ENCODE data around the gene SPTB. TPM values are rescaled to one million over a fixed set of nuclear protein-coding genes. Genes with fewer than 3 reads are reported as not detected.

The SPTB gene
- total RNA-seq, 1 donor from 2014 or later = not detected

DNA sequence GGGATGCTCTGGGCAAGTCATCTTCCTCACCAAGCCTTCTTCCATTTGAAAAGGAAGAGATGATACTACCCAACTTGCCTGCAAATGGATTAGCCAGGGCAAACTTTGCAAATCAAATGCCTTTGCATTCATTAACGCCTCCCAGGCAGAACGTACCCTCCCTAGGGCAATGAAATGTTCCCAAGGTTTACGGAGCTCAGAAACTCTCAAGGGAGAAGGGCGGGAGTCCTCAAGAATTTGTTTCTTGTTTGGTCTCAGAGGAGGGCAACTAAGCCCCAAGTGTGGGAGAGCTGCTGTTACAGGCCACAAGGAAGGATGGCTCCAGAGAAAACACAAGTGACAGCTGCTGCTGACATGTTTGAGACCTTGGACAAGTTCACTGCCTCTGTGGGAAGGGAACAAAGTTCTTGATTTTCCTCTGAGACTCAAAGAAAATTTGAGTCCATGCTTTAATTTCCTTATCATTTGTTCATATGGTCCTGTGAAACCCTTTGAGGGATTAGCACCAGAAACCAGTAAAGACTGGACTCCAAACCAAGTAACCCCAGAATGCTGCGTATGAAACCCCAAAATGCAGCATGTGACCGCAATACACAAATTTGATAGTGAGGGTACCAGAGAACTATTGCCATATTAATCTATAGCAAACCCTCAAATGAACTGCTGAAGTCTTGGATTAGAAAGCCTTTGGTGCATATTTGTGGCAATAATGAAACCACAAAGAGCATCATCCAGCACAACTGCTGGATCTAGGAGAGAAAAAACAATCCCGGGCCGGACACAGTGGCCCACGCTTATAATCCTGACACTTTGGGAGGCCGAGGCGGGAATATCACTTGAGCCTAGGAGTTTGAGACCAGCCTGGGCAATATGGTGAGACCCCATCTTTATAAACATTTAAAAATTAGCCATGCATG lies 22.9 kb downstream of the SPTB start:
- peaks cover 39% of the 10 kb centered on the region for H3K27me3 ChIP-seq (ENCODE audit: control insufficient read depth, insufficient read depth, low read length)
- DNase-seq (ENCODE audit: low read depth) (no peak), FAIRE-seq (peak; percentile 73)
- H3K4me3 ChIP-seq (ENCODE audit: low read depth, low read length) = no peak overlapping the region
- no peaks in the 10 kb centered on the region for H3K36me3 ChIP-seq (ENCODE audit: control insufficient read depth, insufficient read depth, low read length)
- TF ChIP-seq, protein P1, sequence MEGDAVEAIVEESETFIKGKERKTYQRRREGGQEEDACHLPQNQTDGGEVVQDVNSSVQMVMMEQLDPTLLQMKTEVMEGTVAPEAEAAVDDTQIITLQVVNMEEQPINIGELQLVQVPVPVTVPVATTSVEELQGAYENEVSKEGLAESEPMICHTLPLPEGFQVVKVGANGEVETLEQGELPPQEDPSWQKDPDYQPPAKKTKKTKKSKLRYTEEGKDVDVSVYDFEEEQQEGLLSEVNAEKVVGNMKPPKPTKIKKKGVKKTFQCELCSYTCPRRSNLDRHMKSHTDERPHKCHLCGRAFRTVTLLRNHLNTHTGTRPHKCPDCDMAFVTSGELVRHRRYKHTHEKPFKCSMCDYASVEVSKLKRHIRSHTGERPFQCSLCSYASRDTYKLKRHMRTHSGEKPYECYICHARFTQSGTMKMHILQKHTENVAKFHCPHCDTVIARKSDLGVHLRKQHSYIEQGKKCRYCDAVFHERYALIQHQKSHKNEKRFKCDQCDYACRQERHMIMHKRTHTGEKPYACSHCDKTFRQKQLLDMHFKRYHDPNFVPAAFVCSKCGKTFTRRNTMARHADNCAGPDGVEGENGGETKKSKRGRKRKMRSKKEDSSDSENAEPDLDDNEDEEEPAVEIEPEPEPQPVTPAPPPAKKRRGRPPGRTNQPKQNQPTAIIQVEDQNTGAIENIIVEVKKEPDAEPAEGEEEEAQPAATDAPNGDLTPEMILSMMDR (IDR thresholded peaks at IDR 0.05; ENCODE audit: insufficient read depth, low read length, severe bottlenecking) = no peak

DNA sequence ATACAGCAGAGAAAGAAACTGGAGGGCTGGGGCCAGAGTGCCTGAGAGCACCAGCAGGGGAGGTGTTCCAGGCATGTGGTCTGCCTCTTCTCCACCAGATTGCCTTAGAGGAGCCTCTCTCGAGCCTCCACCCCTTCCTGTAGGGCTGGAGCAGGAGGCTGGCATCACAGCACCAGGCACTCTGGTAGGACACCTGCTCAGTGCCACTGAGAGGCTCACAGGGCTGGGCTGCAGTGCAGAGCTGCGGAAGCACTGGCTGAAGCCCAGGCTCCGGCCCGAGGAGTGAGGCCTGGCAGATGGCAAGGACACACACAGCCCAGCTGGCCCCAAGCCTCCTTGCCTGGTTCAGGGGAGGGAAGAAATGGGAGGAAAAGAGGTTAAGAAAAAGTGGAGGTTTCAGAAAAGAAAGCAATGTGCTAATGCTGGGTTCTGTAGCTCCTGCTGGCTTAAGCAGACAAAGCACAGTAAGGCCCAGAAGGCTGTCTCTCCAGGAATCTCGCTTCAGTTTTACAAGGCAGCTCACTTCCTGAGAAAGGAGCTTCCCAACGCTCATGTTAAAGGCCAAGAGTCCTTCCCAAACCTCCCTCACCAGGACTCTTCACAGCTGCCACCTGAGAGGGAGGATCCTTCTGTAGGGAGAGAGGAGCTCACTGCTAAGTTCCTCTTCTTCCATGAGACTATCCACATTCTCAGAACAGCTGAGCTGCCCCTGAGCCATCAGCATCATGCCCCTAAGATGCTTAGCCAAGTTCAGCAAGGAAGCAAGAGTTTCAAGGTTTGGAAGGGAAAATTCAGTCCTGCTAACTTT lies 23.8 kb downstream of the SPTB start:
- Histone ChIP-seq H3K36me3 (ENCODE audit: control insufficient read depth, insufficient read depth, low read length) (no peaks in the 10 kb centered on the region), H3K4me3 (ENCODE audit: low read depth, low read length) (no peak overlapping the region), H3K27me3 (ENCODE audit: control insufficient read depth, insufficient read depth, low read length) (peaks cover 34% of the 10 kb centered on the region)
- DNase-seq (ENCODE audit: low read depth) (no peak), FAIRE-seq (no peak)
- TF ChIP-seq, protein P1 (IDR thresholded peaks at IDR 0.05; ENCODE audit: insufficient read depth, low read length, severe bottlenecking) = no peak

DNA sequence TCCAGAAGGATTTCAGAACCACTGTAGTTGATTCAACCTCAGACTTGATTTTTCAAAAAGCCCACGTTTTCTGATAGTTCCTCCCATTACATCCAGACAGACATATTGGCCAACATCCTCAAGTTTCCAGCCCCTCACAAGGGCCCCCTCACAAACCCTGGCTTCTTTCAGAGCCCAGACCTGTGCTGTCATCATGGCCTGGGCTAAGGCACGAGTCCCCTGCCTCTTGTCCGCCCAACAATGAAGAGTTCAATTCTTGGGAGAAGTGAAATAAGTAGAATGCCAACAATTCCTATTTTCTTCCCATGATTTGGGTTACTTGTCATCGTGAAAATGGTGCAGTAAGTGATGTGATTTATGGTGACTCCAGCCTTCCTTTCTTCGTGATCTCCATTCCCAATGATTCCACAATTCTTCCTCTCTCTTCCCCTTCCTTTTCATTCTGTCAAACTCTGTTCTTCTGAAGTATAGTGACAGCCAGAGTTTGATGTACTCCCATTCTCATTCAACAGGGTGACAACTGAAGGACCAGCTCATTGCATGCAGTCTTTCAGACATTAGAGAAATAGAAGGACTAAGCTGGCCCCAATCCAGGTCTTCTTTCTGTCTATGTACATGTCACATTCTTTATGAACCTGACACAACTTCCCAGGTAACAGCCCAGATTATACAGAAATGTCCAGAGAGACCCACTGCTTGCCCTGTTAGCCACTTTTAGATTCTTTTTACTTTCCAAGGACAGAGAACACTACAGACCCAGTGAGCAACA lies 29.2 kb downstream of the SPTB start:
- Histone ChIP-seq H3K4me3 (ENCODE audit: low read depth, low read length) (no peak overlapping the region), H3K36me3 (ENCODE audit: control insufficient read depth, insufficient read depth, low read length) (no peaks in the 10 kb centered on the region), H3K27me3 (ENCODE audit: control insufficient read depth, insufficient read depth, low read length) (peaks cover 18% of the 10 kb centered on the region)
- TF ChIP-seq, protein P1 (IDR thresholded peaks at IDR 0.05; ENCODE audit: insufficient read depth, low read length, severe bottlenecking) = no peak
- FAIRE-seq (no peak), DNase-seq (ENCODE audit: low read depth) (no peak)

DNA sequence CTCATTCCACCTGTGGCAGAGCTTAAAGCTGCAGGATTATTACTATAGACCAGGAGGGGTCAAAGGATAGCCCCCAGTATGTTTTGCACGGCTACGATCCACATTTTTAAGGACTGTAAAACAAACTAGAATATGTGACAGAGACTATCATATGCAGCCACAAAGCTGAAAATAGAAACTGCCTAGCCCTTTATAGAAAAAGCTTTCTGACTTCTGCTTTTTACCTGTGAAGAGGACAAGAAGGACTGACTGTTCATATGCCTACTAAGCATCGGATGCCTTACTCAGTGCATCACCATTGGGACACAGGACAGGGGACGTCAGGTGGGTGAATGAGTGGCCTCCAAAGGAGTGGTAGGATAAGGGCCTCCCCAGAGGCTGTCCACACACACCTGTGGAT lies 29.8 kb downstream of the SPTB start:
- FAIRE-seq (peak; percentile 47), DNase-seq (ENCODE audit: low read depth) (no peak)
- H3K4me3 ChIP-seq (ENCODE audit: low read depth, low read length) = no peak overlapping the region
- peaks cover 19% of the 10 kb centered on the region for H3K27me3 ChIP-seq (ENCODE audit: control insufficient read depth, insufficient read depth, low read length)
- TF ChIP-seq, protein P1 (IDR thresholded peaks at IDR 0.05; ENCODE audit: insufficient read depth, low read length, severe bottlenecking) = no peak
- H3K36me3 ChIP-seq (ENCODE audit: control insufficient read depth, insufficient read depth, low read length) = no peaks in the 10 kb centered on the region

DNA sequence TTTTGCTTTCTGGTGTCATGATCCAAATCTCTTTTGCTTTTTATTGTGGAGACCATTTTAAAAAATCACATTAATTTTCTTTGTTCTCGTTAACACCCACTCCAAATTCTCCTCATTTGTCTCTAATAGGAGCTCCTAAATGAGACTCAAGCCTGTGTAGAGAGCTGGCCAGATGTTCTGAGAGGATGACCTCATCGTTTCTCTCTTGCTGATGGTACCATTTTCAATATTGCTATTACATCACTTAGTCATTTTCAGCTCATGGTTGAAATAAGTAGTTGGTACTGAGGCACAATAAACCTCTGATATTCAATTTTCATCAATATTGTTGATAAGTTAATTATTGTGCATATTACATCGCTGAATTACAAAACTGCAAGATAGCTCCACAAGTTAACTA lies 31.5 kb downstream of the SPTB start:
- DNase-seq (ENCODE audit: low read depth) (no peak), FAIRE-seq (no peak)
- H3K4me3 ChIP-seq (ENCODE audit: low read depth, low read length) = no peak overlapping the region
- TF ChIP-seq, protein P1 (IDR thresholded peaks at IDR 0.05; ENCODE audit: insufficient read depth, low read length, severe bottlenecking) = no peak
- H3K36me3 ChIP-seq (ENCODE audit: control insufficient read depth, insufficient read depth, low read length) = no peaks in the 10 kb centered on the region
- H3K27me3 ChIP-seq (ENCODE audit: control insufficient read depth, insufficient read depth, low read length) = peaks cover 26% of the 10 kb centered on the region

Measured in bronchial epithelial cell (primary cell).